22Rv1 (cell line): ENCODE measurements around the gene RACGAP1.

Experiments used
- ZFX ChIP-seq: fragments of 450-650 bp; IDR thresholded peaks from 2 replicates; pipeline ENCODE4 v1.6.1; 2017; ENCODE audit warnings: antibody characterized with exemption, borderline replicate concordance
- TF ChIP-seq, protein P1 (sequence below): fragments of 450-650 bp; IDR thresholded peaks from 2 replicates; pipeline ENCODE4 v1.5.1; 2017; ENCODE audit warnings: mild to moderate bottlenecking

DNA sequence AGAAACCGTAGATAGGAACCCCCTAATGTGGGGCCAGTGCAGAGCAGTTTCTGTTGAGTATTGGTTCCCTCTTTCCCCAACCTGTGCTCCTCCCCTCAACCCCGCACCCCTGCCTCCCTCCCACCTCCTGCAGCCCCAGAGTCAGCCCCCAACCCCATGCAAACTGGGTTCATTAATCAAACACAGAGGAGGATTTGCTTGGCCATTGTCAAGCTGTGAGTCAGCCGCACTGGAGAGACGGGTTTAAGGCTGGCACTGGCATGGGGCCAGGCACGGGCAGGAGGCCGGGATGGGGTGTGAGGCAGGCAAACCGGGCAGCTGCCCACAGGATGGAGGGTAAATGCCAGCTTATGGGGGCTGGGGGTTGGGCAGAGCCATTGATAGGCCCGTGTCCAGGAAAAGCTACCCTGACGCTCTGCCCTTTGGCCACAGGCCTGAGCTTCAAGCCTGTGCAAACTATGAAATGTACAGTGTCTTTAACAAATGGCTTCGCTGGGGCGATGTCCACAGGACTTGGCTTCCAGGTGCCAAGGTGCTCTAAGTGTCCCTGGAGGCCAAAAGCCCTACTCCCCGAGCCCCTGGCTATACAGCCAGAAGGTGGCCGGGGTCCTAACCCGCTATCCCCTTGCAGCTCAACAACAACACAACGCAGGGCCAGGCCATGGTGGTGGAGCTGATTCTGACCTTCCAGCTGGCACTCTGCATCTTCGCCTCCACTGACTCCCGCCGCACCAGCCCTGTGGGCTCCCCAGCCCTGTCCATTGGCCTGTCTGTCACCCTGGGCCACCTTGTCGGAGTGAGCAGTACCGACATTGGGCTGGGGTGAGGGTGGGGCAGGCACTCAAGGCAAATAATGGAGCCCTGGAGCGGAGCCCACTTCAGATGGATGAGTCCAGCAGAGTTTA lies 62.2 kb downstream of the RACGAP1 start:
- TF ChIP-seq, protein P1, sequence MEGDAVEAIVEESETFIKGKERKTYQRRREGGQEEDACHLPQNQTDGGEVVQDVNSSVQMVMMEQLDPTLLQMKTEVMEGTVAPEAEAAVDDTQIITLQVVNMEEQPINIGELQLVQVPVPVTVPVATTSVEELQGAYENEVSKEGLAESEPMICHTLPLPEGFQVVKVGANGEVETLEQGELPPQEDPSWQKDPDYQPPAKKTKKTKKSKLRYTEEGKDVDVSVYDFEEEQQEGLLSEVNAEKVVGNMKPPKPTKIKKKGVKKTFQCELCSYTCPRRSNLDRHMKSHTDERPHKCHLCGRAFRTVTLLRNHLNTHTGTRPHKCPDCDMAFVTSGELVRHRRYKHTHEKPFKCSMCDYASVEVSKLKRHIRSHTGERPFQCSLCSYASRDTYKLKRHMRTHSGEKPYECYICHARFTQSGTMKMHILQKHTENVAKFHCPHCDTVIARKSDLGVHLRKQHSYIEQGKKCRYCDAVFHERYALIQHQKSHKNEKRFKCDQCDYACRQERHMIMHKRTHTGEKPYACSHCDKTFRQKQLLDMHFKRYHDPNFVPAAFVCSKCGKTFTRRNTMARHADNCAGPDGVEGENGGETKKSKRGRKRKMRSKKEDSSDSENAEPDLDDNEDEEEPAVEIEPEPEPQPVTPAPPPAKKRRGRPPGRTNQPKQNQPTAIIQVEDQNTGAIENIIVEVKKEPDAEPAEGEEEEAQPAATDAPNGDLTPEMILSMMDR: no peak
- TF ChIP-seq ZFX: no peak
